ENCODE measurements around the gene ROR1.

ROR1 gene

GRCh38 chr1:63885899-63886298 lies 112.1 kb downstream of the ROR1 start:
- DNase-seq (ENCODE audit: low read depth): no peak

- DNase-seq (ENCODE audit: low read depth): no peak
Measured at GRCh38 chr1:63886340-63886739, 112.5 kb downstream of the ROR1 start.

GRCh38 chr1:63887809-63888208 lies 114.0 kb downstream of the ROR1 start:
- no peak for DNase-seq (ENCODE audit: low read depth)

- DNase-seq (ENCODE audit: low read depth): peak; percentile 47
Measured at GRCh38 chr1:63888984-63889383, 115.2 kb downstream of the ROR1 start.

GRCh38 chr1:63890468-63890867 lies 116.7 kb downstream of the ROR1 start:
- DNase-seq (ENCODE audit: low read depth): no peak

GRCh38 chr1:63891060-63891690 lies 117.4 kb downstream of the ROR1 start:
- DNase-seq (ENCODE audit: low read depth): no peak

GRCh38 chr1:63892632-63893395 lies 119.0 kb downstream of the ROR1 start:
- no peak for DNase-seq (ENCODE audit: low read depth)

- DNase-seq (ENCODE audit: low read depth): no peak
Measured at GRCh38 chr1:63893976-63894375, 120.2 kb downstream of the ROR1 start.

GRCh38 chr1:63894627-63895265 lies 120.9 kb downstream of the ROR1 start:
- DNase-seq (ENCODE audit: low read depth): no peak

GRCh38 chr1:63896755-63897154 lies 122.9 kb downstream of the ROR1 start:
- DNase-seq (ENCODE audit: low read depth): no peak

GRCh38 chr1:63898428-63899196 lies 124.8 kb downstream of the ROR1 start:
- no peak for DNase-seq (ENCODE audit: low read depth)

GRCh38 chr1:63901094-63901493 lies 127.3 kb downstream of the ROR1 start:
- DNase-seq (ENCODE audit: low read depth): no peak

GRCh38 chr1:63902844-63903589 lies 129.2 kb downstream of the ROR1 start:
- DNase-seq (ENCODE audit: low read depth): no peak

GRCh38 chr1:63903947-63904610 lies 130.3 kb downstream of the ROR1 start:
- no peak for DNase-seq (ENCODE audit: low read depth)

GRCh38 chr1:63904826-63905225 lies 131.0 kb downstream of the ROR1 start:
- no peak for DNase-seq (ENCODE audit: low read depth)

- DNase-seq (ENCODE audit: low read depth): no peak
Measured at GRCh38 chr1:63906047-63906704, 132.4 kb downstream of the ROR1 start.

GRCh38 chr1:63907051-63907450 lies 133.2 kb downstream of the ROR1 start:
- no peak for DNase-seq (ENCODE audit: low read depth)

GRCh38 chr1:63908016-63908415 lies 134.2 kb downstream of the ROR1 start:
- DNase-seq (ENCODE audit: low read depth): no peak

GRCh38 chr1:63909526-63909925 lies 135.7 kb downstream of the ROR1 start:
- no peak for DNase-seq (ENCODE audit: low read depth)

GRCh38 chr1:63911049-63911448 lies 137.2 kb downstream of the ROR1 start:
- no peak for DNase-seq (ENCODE audit: low read depth)

- no peak for DNase-seq (ENCODE audit: low read depth)
Measured at GRCh38 chr1:63912643-63913042, 138.8 kb downstream of the ROR1 start.

All from HS-5 (cell line).